ENCODE data around the gene NRP2. TPM values are rescaled to one million over a fixed set of nuclear protein-coding genes. Genes with fewer than 3 reads are reported as not detected.
A peak's percentile ranks its signal among the peaks of the same experiment; 100 is the strongest.

Gene NRP2
- total RNA-seq, 1 donor from 2014 or later = 9.7 TPM

- DNase-seq (no peak), ATAC-seq (no peak)
- intact Hi-C loops (cut with micrococcal nuclease) = no loop called here
These were observed 124.9 kb downstream of the NRP2 start for GRCh38 chr2:205807229-205807628.

- ATAC-seq (no peak), DNase-seq (no peak)
- intact Hi-C loops (cut with micrococcal nuclease) = no loop called here
These were observed 125.5 kb downstream of the NRP2 start for GRCh38 chr2:205807758-205808157.

- intact Hi-C loops (cut with micrococcal nuclease) = no loop called here
- ATAC-seq = peak; percentile 60
These were observed 126.3 kb downstream of the NRP2 start for GRCh38 chr2:205808486-205809121.

GRCh38 chr2:205811387-205811786, 129.1 kb downstream of the NRP2 start:
- intact Hi-C loops (cut with micrococcal nuclease) = no loop called here
- no peak for ATAC-seq
- DNase-seq = no peak

More at GRCh38 chr2:205808486-205809121, 126.3 kb downstream of the NRP2 start:
- DNase-seq = peak; percentile 41

- no peak for DNase-seq
- intact Hi-C loops (cut with micrococcal nuclease) = no loop called here
- no peak for ATAC-seq
These were observed 131.7 kb downstream of the NRP2 start for GRCh38 chr2:205814039-205814364.

GRCh38 chr2:205815673-205816072, 133.4 kb downstream of the NRP2 start:
- DNase-seq (no peak), ATAC-seq (no peak)
- intact Hi-C loops (cut with micrococcal nuclease) = no loop called here

- intact Hi-C loops (cut with micrococcal nuclease) = no loop called here
- ATAC-seq (no peak), DNase-seq (no peak)
These were observed 134.0 kb downstream of the NRP2 start for GRCh38 chr2:205816268-205816667.

- intact Hi-C loops (cut with micrococcal nuclease) = no loop called here
- DNase-seq (no peak), ATAC-seq (no peak)
These were observed 140.3 kb downstream of the NRP2 start for GRCh38 chr2:205822579-205822978.

GRCh38 chr2:205827809-205828365, 145.6 kb downstream of the NRP2 start:
- DNase-seq (no peak), ATAC-seq (no peak)
- intact Hi-C loops (cut with micrococcal nuclease) = no loop called here

GRCh38 chr2:205833864-205834263, 151.6 kb downstream of the NRP2 start:
- intact Hi-C loops (cut with micrococcal nuclease) = no loop called here
- no peak for ATAC-seq

GRCh38 chr2:205834796-205835195, 152.5 kb downstream of the NRP2 start:
- ATAC-seq (no peak), DNase-seq (no peak)
- intact Hi-C loops (cut with micrococcal nuclease) = no loop called here

More at GRCh38 chr2:205833864-205834263, 151.6 kb downstream of the NRP2 start:
- DNase-seq = no peak

GRCh38 chr2:205835251-205835791, 153.0 kb downstream of the NRP2 start:
- intact Hi-C loops (cut with micrococcal nuclease) = no loop called here
- ATAC-seq = no peak

GRCh38 chr2:205835923-205836322, 153.6 kb downstream of the NRP2 start:
- intact Hi-C loops (cut with micrococcal nuclease) = no loop called here
- ATAC-seq = no peak
- DNase-seq = no peak

More at GRCh38 chr2:205835251-205835791, 153.0 kb downstream of the NRP2 start:
- DNase-seq = no peak

- intact Hi-C loops (cut with micrococcal nuclease) = no loop called here
- DNase-seq (no peak), ATAC-seq (peak; percentile 50)
These were observed 154.3 kb downstream of the NRP2 start for GRCh38 chr2:205836477-205837221.

GRCh38 chr2:205837663-205838062, 155.4 kb downstream of the NRP2 start:
- DNase-seq (no peak), ATAC-seq (no peak)
- intact Hi-C loops (cut with micrococcal nuclease) = no loop called here

GRCh38 chr2:205845446-205845845, 163.1 kb downstream of the NRP2 start:
- no peak for ATAC-seq
- intact Hi-C loops (cut with micrococcal nuclease) = no loop called here
- DNase-seq = no peak
